K562 (cell line): Measurements from ENCODE around the gene RNF114. TPM values are rescaled to one million over a fixed set of nuclear protein-coding genes. Genes with fewer than 3 reads are reported as not detected.

Source experiments
- ARHGAP35 ChIP-seq: fragments of 450-650 bp; IDR thresholded peaks from 2 replicates; pipeline ENCODE4 v1.6.1; 2018; ENCODE audit not compliant: partially characterized antibody
- ATF6 ChIP-seq: sonication (generic); formaldehyde crosslinking; IDR thresholded peaks from 2 replicates; pipeline ENCODE4 v1.4.0; 2020; ENCODE audit warnings: mild to moderate bottlenecking, missing genetic modification reagents
- ELK1 ChIP-seq: sonication (generic); formaldehyde crosslinking; IDR thresholded peaks from 2 replicates; pipeline ENCODE4 v1.8.1; 2022; ENCODE audit warnings: missing genetic modification reagents
- HMGN3 ChIP-seq: IDR thresholded peaks from 2 replicates; pipeline ENCODE4 v1.6.1; 2011; ENCODE audit warnings: borderline replicate concordance, low read depth, mild to moderate bottlenecking, mixed read lengths, low read length; ENCODE audit not compliant: insufficient read length; ENCODE audit errors: extremely low read depth
- IFI16 ChIP-seq: fragments of 250-450 bp; sonication (Bioruptor Pico); IDR thresholded peaks from 2 replicates; pipeline ENCODE4 v2.1.2; 2022; ENCODE audit warnings: mild to moderate bottlenecking, inconsistent platforms
- LARP7 ChIP-seq: fragments of 450-650 bp; IDR thresholded peaks from 2 replicates; pipeline ENCODE4 v1.6.1; 2016
- MAFF ChIP-seq: IDR thresholded peaks from 2 replicates; pipeline ENCODE4 v1.6.1; 2012; ENCODE audit warnings: low read length, improper control_type of control experiment
- MBD2 ChIP-seq: sonication (generic); IDR thresholded peaks from 2 replicates; pipeline ENCODE4 v1.6.1; 2016; ENCODE audit warnings: low read depth, borderline replicate concordance
- MEIS2 ChIP-seq: fragments of 450-650 bp; IDR thresholded peaks from 2 replicates; pipeline ENCODE4 v1.6.1; 2014; ENCODE audit warnings: mild to moderate bottlenecking; ENCODE audit not compliant: partially characterized antibody
- NFE2 ChIP-seq: IDR thresholded peaks from 2 replicates; pipeline ENCODE4 v1.6.1; 2014; ENCODE audit warnings: antibody characterized with exemption, low read depth
- PBX2 ChIP-seq, 2 experiments: IDR thresholded peaks in 1 of 2; conservative IDR thresholded peaks in 1 of 2; 2 replicates each; pipeline ENCODE4 v1.6.1; 2016; ENCODE audit warnings: low read depth in 2 of 2, mild to moderate bottlenecking in 1 of 2, missing compliant biosample characterization in 1 of 2, missing genetic modification characterization in 1 of 2, moderate library complexity in 1 of 2
- PURB ChIP-seq: sonication (generic); formaldehyde crosslinking; IDR thresholded peaks from 2 replicates; pipeline ENCODE4 v1.9.0; 2021; ENCODE audit warnings: low read depth, mild to moderate bottlenecking, missing genetic modification reagents
- ZBTB26 ChIP-seq: fragments of 450-650 bp; formaldehyde crosslinking; IDR thresholded peaks from 2 replicates; pipeline ENCODE4 v1.4.0; 2022; ENCODE audit warnings: missing genetic modification characterization
- ZFX ChIP-seq: sonication (generic); formaldehyde crosslinking; IDR thresholded peaks from 2 replicates; pipeline ENCODE4 v1.8.0; 2022; ENCODE audit warnings: mild to moderate bottlenecking, missing genetic modification reagents, moderate library complexity
- ZNF23 ChIP-seq: fragments of 250-450 bp; sonication (Bioruptor Pico); IDR thresholded peaks from 2 replicates; pipeline ENCODE4 v1.4.0; 2020; ENCODE audit warnings: mild to moderate bottlenecking
- ZNF274 ChIP-seq: IDR thresholded peaks from 2 replicates; pipeline ENCODE4 v1.6.1; 2011; ENCODE audit warnings: low read depth, mild to moderate bottlenecking, low read length, moderate library complexity, borderline replicate concordance
- ZNF280B ChIP-seq: fragments of 250-450 bp; sonication (Bioruptor Pico); IDR thresholded peaks from 2 replicates; pipeline ENCODE4 v1.5.1; 2021; ENCODE audit warnings: mild to moderate bottlenecking
- polyA plus RNA-seq, 8 experiments: library from polyadenylated mRNA; depleted of rRNA in 4 of 8; stranded (reverse) in 5 of 8; unstranded in 3 of 8; fragments of >200 nt; fragmentation: Nextera tagmentation in 2 of 8; fragmentation: Illumina TruSeq in 1 of 8; extraction: Ambion mirVana in 2 of 8; extraction: Trizol in 1 of 8; gene quantifications; 2 replicates each; pipeline versions ENCODE4 v1.2.1 to v1.2.3, GENCODE V29; 2011 to 2014; ENCODE audit warnings: inconsistent platforms in 1 of 8, missing spikeins in 1 of 8
- total RNA-seq, 7 experiments: library from RNA; depleted of rRNA in 6 of 7; stranded (reverse); fragments of >200 nt in 6 of 7; fragmentation: Illumina TruSeq in 2 of 7; extraction: Trizol in 2 of 7; gene quantifications; 2 replicates each; pipeline versions ENCODE4 v1.2.1 to v1.2.3, GENCODE V29; 2011 to 2021; ENCODE audit warnings: low replicate concordance in 1 of 7

The RNF114 gene
- total and polyA plus RNA-seq, 9 of the 15 experiments (the other 6 are each of a cell fraction or from before 2014, with no cell fraction given): 38.6 to 111 (median 62.6) TPM

GRCh38 chr20:49982346-49983122 is 46.3 kb downstream of the RNF114 start, which contains the start of gene SNAI1 (continued):
- TF ChIP-seq PBX2 (CRISPR knock-in tag; IDR thresholded peaks at IDR 0.05; ENCODE audit: low read depth) (no peak), PBX2 (tag; conservative IDR thresholded peaks at IDR 0.05; ENCODE audit: low read depth) (no peak), ATF6 (CRISPR knock-in tag) (peak; percentile 65; the same call in 1 of the 2 replicates), ELK1 (CRISPR knock-in tag) (no peak), ZNF274 (no peak; the same call in 1 of the 2 replicates), IFI16 (CRISPR knock-in tag) (no peak), MEIS2 (peak; percentile 3), HMGN3 (no peak), ZFX (CRISPR knock-in tag) (peak; percentile 89), ZNF23 (CRISPR knock-in tag) (no peak), PURB (CRISPR knock-in tag) (no peak), NFE2 (peak; percentile 4; the same call in 1 of the 2 replicates), ARHGAP35 (no peak), ZBTB26 (CRISPR knock-in tag) (no peak), MAFF (no peak), MBD2 (peak; percentile 68; the same call in 1 of the 2 replicates), ZNF280B (CRISPR knock-in tag) (no peak), LARP7 (no peak)
